Measurements from ENCODE around the gene MCTP1. TPM values are rescaled to one million over a fixed set of nuclear protein-coding genes. Genes with fewer than 3 reads are reported as not detected.

MCTP1 gene
- total and polyA plus RNA-seq, 9 of the 15 experiments (the other 6 are each of a cell fraction or from before 2014, with no cell fraction given): 0.04 to 0.93 (median 0.06) TPM; not detected in 4

GRCh38 chr5:95032801-95033200, 252.1 kb downstream of the MCTP1 start (continued):
- TF ChIP-seq, protein P1, sequence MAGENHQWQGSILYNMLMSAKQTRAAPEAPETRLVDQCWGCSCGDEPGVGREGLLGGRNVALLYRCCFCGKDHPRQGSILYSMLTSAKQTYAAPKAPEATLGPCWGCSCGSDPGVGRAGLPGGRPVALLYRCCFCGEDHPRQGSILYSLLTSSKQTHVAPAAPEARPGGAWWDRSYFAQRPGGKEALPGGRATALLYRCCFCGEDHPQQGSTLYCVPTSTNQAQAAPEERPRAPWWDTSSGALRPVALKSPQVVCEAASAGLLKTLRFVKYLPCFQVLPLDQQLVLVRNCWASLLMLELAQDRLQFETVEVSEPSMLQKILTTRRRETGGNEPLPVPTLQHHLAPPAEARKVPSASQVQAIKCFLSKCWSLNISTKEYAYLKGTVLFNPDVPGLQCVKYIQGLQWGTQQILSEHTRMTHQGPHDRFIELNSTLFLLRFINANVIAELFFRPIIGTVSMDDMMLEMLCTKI (IDR thresholded peaks at IDR 0.05; ENCODE audit: partially characterized antibody): no peak
- no peak for TF ChIP-seq EP300 (IDR thresholded peaks at IDR 0.05; ENCODE audit: low read length)
- TF ChIP-seq MCM2 (IDR thresholded peaks at IDR 0.05; ENCODE audit: low read depth): no peak

GRCh38 chr5:95029569-95030366, 255.1 kb downstream of the MCTP1 start:
- H2AFZ ChIP-seq (ENCODE audit: low read depth, low read length): no peak overlapping the region
- no peaks in the 10 kb centered on the region for H3K27me3 ChIP-seq (ENCODE audit: control insufficient read depth in 2 of 2, insufficient read depth in 2 of 2, low read length in 2 of 2)
- no peak for ATAC-seq
- no peak for DNase-seq (ENCODE audit: extremely low read depth in 1 of 4, low spot score in 3 of 4)
- POLR2A ChIA-PET: no interaction called here
- H3K9me1 ChIP-seq (ENCODE audit: control insufficient read depth, insufficient read depth, low read length): no peaks in the 10 kb centered on the region
- FAIRE-seq: no peak
- 0% methylated on average over 9 of the region's 9 CpGs for WGBS (ENCODE audit: insufficient coverage, low coverage, missing lambda C conversion rate)
- no peaks in the 10 kb centered on the region for H3K4me1 ChIP-seq (replicated peaks in 1 of 2; ENCODE audit: control insufficient read depth in 2 of 2, insufficient read depth in 2 of 2, low read length in 2 of 2)
- no peaks in the 10 kb centered on the region for H3K9me3 ChIP-seq (replicated peaks; ENCODE audit: control insufficient read depth, insufficient read depth, low read depth, low read length)
- H4K20me1 ChIP-seq (replicated peaks; ENCODE audit: control insufficient read depth, insufficient read depth, low read length): no peaks in the 10 kb centered on the region
- no TSS peak for BruUV-seq (replicated peaks)
- H3K27ac ChIP-seq (ENCODE audit: extremely low read depth, low read depth, low read length): no peak overlapping the region
- H3K9ac ChIP-seq (ENCODE audit: insufficient read depth in 1 of 2, low read depth in 2 of 2, low read length in 2 of 2): no peak overlapping the region
- in situ Hi-C loops (cut with MboI) (no loop called here), intact Hi-C loops (cut with micrococcal nuclease) (no loop called here)
- CTCF ChIA-PET (ENCODE audit: low intra/inter-chr PET ratio): no interaction called here
- no peak overlapping the region for H3K4me2 ChIP-seq (ENCODE audit: insufficient read depth, low read length)
- H3K4me3 ChIP-seq: no peak overlapping the region
- TF ChIP-seq PML (IDR thresholded peaks at IDR 0.05; ENCODE audit: low read length) (no peak), SPI1 (IDR thresholded peaks at IDR 0.05; ENCODE audit: borderline replicate concordance, low read depth, low read length) (no peak)
- H3K36me3 ChIP-seq (ENCODE audit: control insufficient read depth, insufficient read depth, low read length): no peaks in the 10 kb centered on the region
- H3K79me2 ChIP-seq (ENCODE audit: control insufficient read depth, insufficient read depth, low read length): no peaks in the 10 kb centered on the region
